Stimulated activated CD4-positive, alpha-beta T cell treated with anti-CD3 and anti-CD28 coated beads, TNF-alpha, amount 100 ng/mL, for 1 hour (primary cell): Measurements from ENCODE around the gene PHLDA3.
A peak's percentile ranks its signal among the peaks of the same experiment; 100 is the strongest.

Source experiments
- DNase-seq, 3 donors: peaks; one replicate each; pipeline ENCODE4 v3.0.0-alpha.2; 2020; ENCODE audit warnings: low read depth in 3 of 3, low spot score in 1 of 3

The PHLDA3 gene

DNA sequence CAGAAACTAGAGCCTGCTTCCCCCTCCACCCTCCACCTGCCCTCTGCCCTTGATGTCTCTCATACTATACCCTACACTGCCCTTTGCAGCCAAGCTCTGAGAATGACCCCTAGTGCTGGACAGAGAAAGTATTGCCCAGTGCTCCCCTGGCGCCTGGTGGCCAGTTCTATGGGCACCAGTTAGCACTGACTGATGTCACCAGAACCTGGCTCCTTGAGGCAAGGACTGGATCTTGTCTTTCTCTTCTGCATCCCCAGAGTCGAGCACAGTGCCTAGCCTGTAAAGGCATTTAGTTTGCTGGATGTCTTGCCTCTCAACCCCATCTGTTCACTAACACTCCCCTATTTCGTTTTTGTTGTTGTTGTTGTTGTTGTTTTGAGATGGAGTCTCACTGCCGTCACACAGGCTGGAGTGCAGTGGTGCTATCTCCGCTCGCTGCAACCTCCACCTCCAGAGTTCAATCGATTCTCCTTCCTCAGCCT, 5.9 kb downstream of the PHLDA3 start:
- no peak for DNase-seq

DNA sequence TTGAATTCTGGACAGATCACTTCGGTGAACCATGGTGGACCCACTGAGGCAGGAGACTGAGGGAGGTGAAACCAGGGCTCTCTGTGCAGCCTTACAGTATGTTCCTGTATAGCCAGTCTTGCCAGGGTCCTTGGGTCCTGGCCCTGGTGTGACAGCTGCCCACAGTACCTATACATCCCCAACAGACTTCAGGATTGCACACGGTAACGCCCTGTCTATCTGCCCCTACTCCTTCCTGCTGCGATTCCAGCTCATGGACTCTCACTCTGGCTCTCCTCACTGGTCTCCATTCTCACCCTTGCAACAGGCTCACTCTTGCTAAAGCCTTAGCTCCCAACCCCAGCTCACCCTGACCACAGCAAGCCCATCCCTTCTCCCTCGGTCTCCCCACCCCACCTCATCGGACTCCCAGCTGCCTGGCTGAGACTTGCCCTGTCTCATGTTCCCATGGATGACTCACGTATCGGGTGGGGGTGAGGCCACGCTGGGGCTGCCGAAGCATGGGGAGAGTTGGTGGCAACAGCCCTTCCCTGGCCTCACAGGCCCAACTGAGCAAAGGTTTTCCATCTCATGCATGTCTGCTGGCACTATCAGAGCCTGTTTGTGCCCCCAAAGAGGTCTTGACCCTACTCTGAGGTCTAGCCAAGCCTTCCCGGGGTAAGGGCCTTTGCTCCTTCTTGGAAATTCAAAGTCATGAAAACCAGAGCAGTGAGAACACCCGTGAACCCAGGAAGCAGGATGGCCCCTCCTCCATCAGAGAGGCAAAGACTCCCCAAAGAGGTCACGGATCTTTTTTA, 7.1 kb downstream of the PHLDA3 start:
- no peak for DNase-seq

DNA sequence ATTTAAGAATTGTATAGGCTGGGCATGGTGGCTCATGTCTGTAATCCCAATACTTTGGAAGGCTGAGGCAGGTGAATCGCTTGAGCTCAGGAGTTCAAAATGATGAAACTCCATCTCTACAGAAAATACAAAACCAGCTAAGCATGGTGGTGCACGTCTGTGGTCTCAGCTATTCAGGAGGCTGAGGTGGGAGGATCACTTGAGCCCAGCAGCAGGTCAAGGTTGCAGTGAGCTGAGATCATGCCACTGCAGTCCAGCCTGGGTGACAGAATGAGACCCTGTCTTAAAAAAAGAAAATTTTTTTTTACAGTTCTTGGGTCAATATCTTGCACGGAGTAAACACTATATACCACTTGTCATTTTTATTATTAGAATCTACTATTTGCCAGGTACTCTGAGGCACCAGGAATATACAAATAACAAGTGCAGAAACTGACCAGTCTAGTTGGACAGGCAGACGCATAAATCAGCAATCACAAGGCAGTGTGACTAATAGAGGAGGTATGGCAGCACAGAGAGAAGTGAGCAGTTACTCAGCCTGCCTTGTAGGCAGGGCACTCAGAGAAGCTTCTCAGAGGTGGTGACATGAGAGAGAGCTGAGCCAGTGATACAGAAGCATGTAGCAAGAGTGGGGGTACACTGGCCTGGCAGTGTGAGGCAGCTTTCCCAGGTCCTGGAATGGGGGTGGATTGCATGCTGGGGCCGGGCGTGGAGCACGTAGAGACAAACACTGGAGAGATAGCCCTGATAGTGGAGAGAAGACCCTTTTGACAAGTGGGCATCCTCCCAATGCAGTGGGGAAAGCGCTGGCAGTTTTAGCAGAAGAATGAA, 8.0 kb downstream of the PHLDA3 start:
- no peak for DNase-seq

DNA sequence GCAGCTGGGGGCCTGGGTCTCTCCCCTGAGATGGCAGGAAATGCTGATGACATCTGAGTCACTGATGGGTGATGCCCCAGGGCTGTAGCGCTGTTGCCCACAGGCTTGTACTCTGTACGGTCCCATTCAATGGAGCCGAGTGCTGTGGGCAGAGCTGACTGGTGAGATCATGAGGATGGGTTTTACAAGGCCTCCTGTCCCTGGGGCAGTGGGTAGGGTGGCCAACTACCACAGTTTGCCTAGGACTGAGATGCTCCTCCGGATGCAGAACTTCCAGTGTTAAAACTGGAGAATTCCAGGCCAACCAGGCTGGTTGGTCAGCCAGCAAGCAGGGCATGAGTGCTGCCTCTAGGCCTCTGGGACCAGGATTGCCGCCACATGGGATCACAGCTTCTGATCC, 9.2 kb downstream of the PHLDA3 start:
- no peak for DNase-seq

DNA sequence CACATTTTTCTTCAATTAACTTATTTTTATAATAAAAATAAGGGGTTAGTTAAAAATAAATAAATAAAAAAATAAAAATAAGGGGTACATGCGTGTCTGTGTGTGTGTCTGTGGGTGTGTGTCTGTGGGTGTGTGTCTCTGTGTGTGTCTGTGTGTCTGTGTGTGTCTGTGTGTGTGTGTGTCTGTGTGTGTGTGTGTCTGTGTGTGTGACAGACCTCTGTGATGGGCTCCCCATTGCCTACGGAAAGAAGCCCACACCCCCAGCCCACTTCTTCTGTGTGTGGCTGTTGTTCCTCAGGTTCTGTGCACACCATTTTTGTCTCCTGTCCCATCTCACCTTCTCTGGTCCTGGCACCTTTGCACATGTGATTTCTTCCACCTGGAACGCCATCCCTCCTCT, 9.9 kb downstream of the PHLDA3 start:
- no peak for DNase-seq

DNA sequence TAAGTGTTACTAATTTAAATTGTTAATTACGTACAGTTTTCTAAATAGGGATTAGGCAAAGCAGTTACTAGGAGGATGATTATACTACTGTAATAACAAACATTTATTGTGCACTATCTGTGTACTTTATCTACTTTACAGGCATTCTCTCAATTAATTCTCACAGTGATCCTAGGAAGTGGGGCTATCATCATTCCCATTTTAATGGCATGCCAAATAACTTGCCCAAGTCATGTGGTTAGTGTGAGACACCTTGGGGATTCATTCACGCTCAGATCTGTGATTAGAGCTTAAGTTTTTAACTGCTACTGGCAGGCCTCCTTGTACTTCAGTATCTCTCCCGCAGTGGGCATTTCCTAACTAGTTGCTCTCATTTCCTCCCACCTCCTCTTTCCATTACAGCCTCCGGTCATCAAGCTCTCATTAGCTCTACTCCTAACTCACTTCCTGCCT, 11.5 kb downstream of the PHLDA3 start:
- DNase-seq: no peak

GRCh38 chr1:201456499-201457309, 12.3 kb downstream of the PHLDA3 start:
- DNase-seq: no peak

- no peak for DNase-seq
Measured at GRCh38 chr1:201455098-201455497, 13.9 kb downstream of the PHLDA3 start.

GRCh38 chr1:201454608-201455007, 14.4 kb downstream of the PHLDA3 start:
- no peak for DNase-seq

- DNase-seq: no peak
Measured at GRCh38 chr1:201452866-201453265, 16.1 kb downstream of the PHLDA3 start.

GRCh38 chr1:201450721-201451291, 18.2 kb downstream of the PHLDA3 start:
- no peak for DNase-seq

DNA sequence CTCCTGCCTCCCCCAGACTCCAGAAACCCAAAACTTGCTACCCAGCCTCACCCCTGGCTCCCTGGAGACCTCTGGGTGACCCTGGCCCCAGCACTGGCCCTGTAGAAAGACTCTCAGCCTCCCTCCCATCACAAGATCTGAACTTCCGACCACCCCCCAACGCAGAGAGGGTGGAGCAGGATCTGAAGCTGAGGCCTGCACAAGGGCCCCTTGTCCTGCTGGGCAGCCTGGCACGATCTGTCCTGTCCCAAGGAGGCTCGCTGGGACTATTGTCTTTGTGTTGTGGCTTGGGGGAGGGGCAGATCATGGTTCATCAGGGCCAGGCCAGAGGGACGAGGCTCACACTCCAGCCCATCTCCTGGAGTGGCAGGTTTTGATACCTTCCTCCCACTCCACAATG, 20.0 kb downstream of the PHLDA3 start:
- no peak for DNase-seq

GRCh38 chr1:201447903-201448871, 20.8 kb downstream of the PHLDA3 start:
- DNase-seq: peak in 2 of 3 donors; percentile 28 to 47

- DNase-seq: no peak
Measured at GRCh38 chr1:201445310-201445709, 23.7 kb downstream of the PHLDA3 start.

- no peak for DNase-seq
Measured at GRCh38 chr1:201444792-201445191, 24.2 kb downstream of the PHLDA3 start.

DNA sequence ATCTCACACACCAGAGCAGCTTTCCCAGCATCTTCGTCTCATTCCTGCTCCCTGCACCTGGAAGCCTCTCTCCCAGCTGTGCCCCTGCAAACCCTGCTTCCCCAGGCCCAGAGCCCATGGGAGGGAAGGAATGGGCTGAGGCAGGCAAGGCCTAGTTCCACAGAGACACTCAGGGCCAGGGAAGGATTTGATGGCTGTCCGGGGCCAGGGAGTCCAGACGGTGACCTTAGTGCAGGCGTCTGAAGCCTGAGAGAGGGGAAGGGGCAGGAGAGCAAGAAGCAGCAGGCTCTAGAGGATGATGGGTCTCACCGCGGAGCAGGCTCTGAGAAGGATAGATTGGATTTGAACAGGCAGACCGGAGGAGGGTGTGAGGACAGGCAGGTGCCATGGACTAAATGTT, 25.2 kb downstream of the PHLDA3 start:
- DNase-seq: no peak

DNA sequence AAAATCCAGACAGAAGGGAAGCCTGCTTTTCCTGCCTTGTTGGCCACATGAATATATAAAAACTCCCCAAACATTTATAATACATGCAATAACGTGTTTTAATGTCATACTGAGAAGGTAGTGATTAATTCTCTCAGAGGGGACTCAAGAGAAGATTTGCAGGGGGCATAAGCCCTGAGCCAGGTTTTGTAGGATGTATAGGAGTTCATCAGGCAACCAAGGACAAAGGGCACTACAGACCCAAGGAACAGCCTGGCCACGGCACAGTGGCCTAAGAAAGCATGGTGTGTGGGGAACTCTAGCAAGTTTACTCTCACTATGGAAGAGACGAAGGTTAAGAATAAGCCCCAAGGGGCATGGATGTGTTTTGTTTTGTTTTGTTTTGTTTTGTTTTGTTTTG, 32.0 kb downstream of the PHLDA3 start:
- no peak for DNase-seq

DNA sequence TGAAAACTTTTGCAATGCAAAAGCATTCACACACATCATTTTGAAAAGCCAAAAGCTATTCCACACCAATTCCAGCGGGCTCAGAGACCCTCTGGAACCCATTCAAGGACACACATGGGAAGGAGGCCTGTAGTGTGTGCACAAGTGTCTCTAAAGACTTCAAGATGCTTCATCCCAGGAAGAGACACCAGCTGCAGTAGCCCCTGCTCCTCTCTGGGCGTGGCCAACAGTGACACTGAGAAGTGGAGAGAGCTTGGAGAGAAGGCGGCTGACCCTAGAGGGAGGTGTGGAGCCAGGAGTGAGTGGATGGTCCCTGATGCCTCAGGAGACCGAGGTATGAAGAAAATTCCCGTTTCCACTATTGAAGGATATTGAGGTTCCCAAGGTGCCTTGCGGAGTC, 32.6 kb downstream of the PHLDA3 start:
- DNase-seq: no peak

GRCh38 chr1:201434266-201434665, 34.7 kb downstream of the PHLDA3 start:
- DNase-seq: no peak

GRCh38 chr1:201433609-201434008, 35.4 kb downstream of the PHLDA3 start:
- no peak for DNase-seq
